B cell (primary cell): ENCODE measurements around the gene ZC3H12C.

Source experiments
- EZH2 ChIP-seq: IDR thresholded peaks from 2 replicates; pipeline ENCODE4 v1.6.1; 2012; ENCODE audit warnings: borderline replicate concordance, low read depth, mild to moderate bottlenecking, moderate library complexity, low read length; ENCODE audit not compliant: insufficient read depth, poor library complexity, severe bottlenecking
- TF ChIP-seq, protein P1 (sequence below): fragments of 200-600 bp; IDR thresholded peaks from one replicate; pipeline ENCODE4 v1.8.0; 2022; ENCODE audit warnings: antibody characterized with exemption, mild to moderate bottlenecking

GRCh38 chr11:110156503-110156902, 63.3 kb downstream of the ZC3H12C start:
- TF ChIP-seq, protein P1, sequence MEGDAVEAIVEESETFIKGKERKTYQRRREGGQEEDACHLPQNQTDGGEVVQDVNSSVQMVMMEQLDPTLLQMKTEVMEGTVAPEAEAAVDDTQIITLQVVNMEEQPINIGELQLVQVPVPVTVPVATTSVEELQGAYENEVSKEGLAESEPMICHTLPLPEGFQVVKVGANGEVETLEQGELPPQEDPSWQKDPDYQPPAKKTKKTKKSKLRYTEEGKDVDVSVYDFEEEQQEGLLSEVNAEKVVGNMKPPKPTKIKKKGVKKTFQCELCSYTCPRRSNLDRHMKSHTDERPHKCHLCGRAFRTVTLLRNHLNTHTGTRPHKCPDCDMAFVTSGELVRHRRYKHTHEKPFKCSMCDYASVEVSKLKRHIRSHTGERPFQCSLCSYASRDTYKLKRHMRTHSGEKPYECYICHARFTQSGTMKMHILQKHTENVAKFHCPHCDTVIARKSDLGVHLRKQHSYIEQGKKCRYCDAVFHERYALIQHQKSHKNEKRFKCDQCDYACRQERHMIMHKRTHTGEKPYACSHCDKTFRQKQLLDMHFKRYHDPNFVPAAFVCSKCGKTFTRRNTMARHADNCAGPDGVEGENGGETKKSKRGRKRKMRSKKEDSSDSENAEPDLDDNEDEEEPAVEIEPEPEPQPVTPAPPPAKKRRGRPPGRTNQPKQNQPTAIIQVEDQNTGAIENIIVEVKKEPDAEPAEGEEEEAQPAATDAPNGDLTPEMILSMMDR: no peak
- no peak for TF ChIP-seq EZH2
